GM19397 (cell line): ENCODE results near the gene PTGER2.

Experiments used
- ATAC-seq: cut with Tn5 transposase; IDR thresholded peaks from one replicate; pipeline ENCODE4 v1.9.1; 2021; ENCODE audit warnings: mild to moderate bottlenecking, moderate library complexity; ENCODE audit not compliant: unreplicated experiment

Gene PTGER2

GRCh38 chr14:52333823-52334657, 19.9 kb downstream of the PTGER2 start:
- no peak for ATAC-seq

- no peak for ATAC-seq
Measured at GRCh38 chr14:52336241-52336640, 22.1 kb downstream of the PTGER2 start.

GRCh38 chr14:52338051-52338681, 24.1 kb downstream of the PTGER2 start:
- no peak for ATAC-seq

- ATAC-seq: no peak
Measured at GRCh38 chr14:52339262-52339661, 25.1 kb downstream of the PTGER2 start.

GRCh38 chr14:52342849-52343596, 28.9 kb downstream of the PTGER2 start:
- no peak for ATAC-seq

GRCh38 chr14:52346778-52347177, 32.7 kb downstream of the PTGER2 start:
- ATAC-seq: no peak

GRCh38 chr14:52348279-52348678, 34.2 kb downstream of the PTGER2 start:
- ATAC-seq: no peak

- ATAC-seq: no peak
Measured at GRCh38 chr14:52348776-52349175, 34.7 kb downstream of the PTGER2 start.

- no peak for ATAC-seq
Measured at GRCh38 chr14:52349731-52350130, 35.6 kb downstream of the PTGER2 start.

- ATAC-seq: no peak
Measured at GRCh38 chr14:52350445-52350844, 36.3 kb downstream of the PTGER2 start.

- ATAC-seq: no peak
Measured at GRCh38 chr14:52351233-52352060, 37.3 kb downstream of the PTGER2 start.

GRCh38 chr14:52352061-52352491, 38.0 kb downstream of the PTGER2 start:
- ATAC-seq: no peak

GRCh38 chr14:52352569-52352968, 38.5 kb downstream of the PTGER2 start:
- ATAC-seq: no peak

- no peak for ATAC-seq
Measured at GRCh38 chr14:52354242-52354641, 40.1 kb downstream of the PTGER2 start.

GRCh38 chr14:52355016-52355431, 40.9 kb downstream of the PTGER2 start:
- ATAC-seq: no peak

GRCh38 chr14:52355526-52355925, 41.4 kb downstream of the PTGER2 start:
- ATAC-seq: no peak

GRCh38 chr14:52356025-52356424, 41.9 kb downstream of the PTGER2 start:
- ATAC-seq: no peak

- ATAC-seq: no peak
Measured at GRCh38 chr14:52360831-52361230, 46.7 kb downstream of the PTGER2 start.

- no peak for ATAC-seq
Measured at GRCh38 chr14:52363041-52363704, 49.1 kb downstream of the PTGER2 start.

- ATAC-seq: no peak
Measured at GRCh38 chr14:52363961-52364360, 49.8 kb downstream of the PTGER2 start.
